HCT116 (cell line): ENCODE results near the gene BCL11A. TPM values are rescaled to one million over a fixed set of nuclear protein-coding genes. Genes with fewer than 3 reads are reported as not detected.

Experiments
- ATAC-seq: fragments of 200-7000 bp; cut with Tn5 transposase; 2 replicates; pipeline ENCODE4 v1.9.1; 2020; ENCODE audit warnings: mild to moderate bottlenecking, moderate library complexity
- BruUV-seq: library from RNA; stranded (reverse); fragments of 400-500 nt; replicated peaks from 2 replicates; lab custom pipeline; 2021; lab: Mats Ljungman, UMichigan
- CTCF ChIA-PET: fragments of 300-600 bp; sonication (Branson Sonifier 250); formaldehyde crosslinking; loops from one replicate; lab custom pipeline; 2021; ENCODE audit warnings: antibody characterized with exemption; lab: Charles Lee
- POLR2A ChIA-PET: fragments of 300-600, 350-600 bp; sonication (Branson Sonifier 250); formaldehyde crosslinking; loops from one replicate; lab custom pipeline; 2021; ENCODE audit warnings: antibody characterized with exemption; lab: Charles Lee
- RAD21 ChIA-PET, 2 experiments: fragments of 300-600 bp; sonication (Branson Sonifier 250); formaldehyde crosslinking; loops; one replicate each; lab custom pipeline; 2023; ENCODE audit warnings: low total read pairs in 2 of 2; ENCODE audit not compliant: uncharacterized antibody in 2 of 2, unreplicated experiment in 2 of 2, low non-redundant PET in 1 of 2; lab: Charles Lee
- DNase-seq: peaks from one replicate; pipeline ENCODE4 v3.0.0-alpha.2; 2010; ENCODE audit warnings: low read depth, low spot score
- H2AFZ ChIP-seq: fragments of 200-600 bp; shearing (Covaris generic), sonication (generic); 2 replicates; pipeline ENCODE4 v1.6.1; 2017; ENCODE audit warnings: low read depth, mixed run types, mixed read lengths, antibody characterized with exemption, low read length; ENCODE audit not compliant: poor library complexity, severe bottlenecking
- H3K27ac ChIP-seq: 2 replicates; pipeline ENCODE4 v1.5.1; 2012; ENCODE audit warnings: low read depth, low read length
- H3K27me3 ChIP-seq: fragments of 200-600 bp; sonication (generic); 2 replicates; pipeline ENCODE4 v1.6.1; 2016; ENCODE audit warnings: mixed run types, low read length, mixed read lengths; ENCODE audit not compliant: insufficient read depth
- H3K36me3 ChIP-seq, 2 experiments: fragments of 200-500 bp in 1 of 2; fragments of 200-600 bp in 1 of 2; sonication (Bioruptor generic) in 1 of 2; sonication (generic) in 1 of 2; 2 replicates each; pipeline versions ENCODE4 v1.5.1 to v1.6.1; 2014 to 2016; ENCODE audit warnings: low read length in 2 of 2, inconsistent platforms in 1 of 2, mixed read lengths in 1 of 2, mixed run types in 1 of 2; ENCODE audit not compliant: insufficient read depth in 2 of 2, control insufficient read depth in 1 of 2
- H3K4me1 ChIP-seq, 2 experiments: fragments of 200-600 bp in 1 of 2; sonication (generic) in 1 of 2; 2 replicates each; pipeline versions ENCODE4 v1.5.1 to v1.6.1; 2012 to 2017; ENCODE audit warnings: low read length in 2 of 2, inconsistent platforms in 1 of 2, mild to moderate bottlenecking in 1 of 2, mixed read lengths in 1 of 2, mixed run types in 1 of 2, moderate library complexity in 1 of 2; ENCODE audit not compliant: insufficient read depth in 2 of 2, control insufficient read depth in 1 of 2
- H3K4me2 ChIP-seq: fragments of 200-600 bp; sonication (generic); 2 replicates; pipeline ENCODE4 v1.6.1; 2017; ENCODE audit warnings: mixed run types, low read length, mixed read lengths
- H3K4me3 ChIP-seq, 2 experiments: fragments of 200-600 bp in 1 of 2; sonication (generic) in 1 of 2; replicated peaks in 1 of 2; 2 replicates each; pipeline ENCODE4 v1.5.1; 2011 to 2016; ENCODE audit warnings: low read length in 2 of 2, control low read depth in 1 of 2, low read depth in 1 of 2, mild to moderate bottlenecking in 1 of 2, mixed read lengths in 1 of 2, mixed run types in 1 of 2
- H3K79me2 ChIP-seq: fragments of 200-600 bp; sonication (generic); 2 replicates; pipeline ENCODE4 v1.6.1; 2017; ENCODE audit warnings: mild to moderate bottlenecking, mixed run types, low read length, moderate library complexity, mixed read lengths; ENCODE audit not compliant: insufficient read depth
- H3K9ac ChIP-seq: fragments of 200-600 bp; sonication (generic); 2 replicates; pipeline ENCODE4 v1.6.1; 2016; ENCODE audit warnings: low read length, mixed read lengths
- H3K9me2 ChIP-seq: fragments of 200-600 bp; sonication (generic), shearing (Covaris generic); 2 replicates; pipeline ENCODE4 v1.6.1; 2017; ENCODE audit warnings: mixed run types, mild to moderate bottlenecking, moderate library complexity; ENCODE audit not compliant: insufficient read depth
- H3K9me3 ChIP-seq, 2 experiments: fragments of 200-500 bp in 1 of 2; fragments of 200-600 bp in 1 of 2; sonication (Bioruptor generic) in 1 of 2; sonication (generic) in 1 of 2; 2 replicates each; pipeline ENCODE4 v1.6.1; 2014 to 2017; ENCODE audit warnings: low read length in 2 of 2, mixed read lengths in 2 of 2, inconsistent platforms in 1 of 2, low read depth in 1 of 2, mild to moderate bottlenecking in 1 of 2, mixed run types in 1 of 2, moderate library complexity in 1 of 2; ENCODE audit not compliant: control insufficient read depth in 1 of 2, insufficient read depth in 1 of 2
- H4K20me1 ChIP-seq: fragments of 200-600 bp; sonication (generic), shearing (Covaris generic); 2 replicates; pipeline ENCODE4 v1.6.1; 2017; ENCODE audit warnings: mixed run types, mild to moderate bottlenecking, moderate library complexity; ENCODE audit not compliant: insufficient read depth
- ATF3 ChIP-seq: IDR thresholded peaks from 2 replicates; pipeline ENCODE4 v1.6.1; 2012
- CTCF ChIP-seq, 3 experiments: fragments of 200-600 bp in 1 of 3; sonication (generic) in 1 of 3; IDR thresholded peaks in 2 of 3; conservative IDR thresholded peaks in 1 of 3; 2 replicates each; pipeline ENCODE4 v1.5.1; 2012 to 2017; ENCODE audit warnings: low read depth in 2 of 3, low read length in 2 of 3, antibody characterized with exemption in 1 of 3, borderline replicate concordance in 1 of 3, control low read depth in 1 of 3, mild to moderate bottlenecking in 1 of 3, mixed read lengths in 1 of 3, mixed run types in 1 of 3, moderate library complexity in 1 of 3; ENCODE audit not compliant: insufficient read depth in 1 of 3
- EGR1 ChIP-seq: IDR thresholded peaks from 2 replicates; pipeline ENCODE4 v1.6.1; 2012; ENCODE audit warnings: low read depth
- ELF1 ChIP-seq: IDR thresholded peaks from 2 replicates; pipeline ENCODE4 v1.6.1; 2012; ENCODE audit warnings: low read depth, borderline replicate concordance
- EZH2 ChIP-seq: fragments of 200-600 bp; sonication (generic); IDR thresholded peaks from 2 replicates; pipeline ENCODE4 v1.6.1; 2017; ENCODE audit warnings: antibody characterized with exemption, mixed run types
- JUND ChIP-seq: IDR thresholded peaks from 2 replicates; pipeline ENCODE4 v1.6.1; 2012
- RAD21 ChIP-seq: IDR thresholded peaks from 2 replicates; pipeline ENCODE4 v1.6.1; 2012; ENCODE audit warnings: low read depth, mild to moderate bottlenecking
- REST ChIP-seq: IDR thresholded peaks from 2 replicates; pipeline ENCODE4 v1.6.1; 2012; ENCODE audit warnings: low read depth
- SIN3A ChIP-seq: IDR thresholded peaks from 2 replicates; pipeline ENCODE4 v1.6.1; 2012; ENCODE audit warnings: low read depth
- ZBTB33 ChIP-seq: IDR thresholded peaks from 2 replicates; pipeline ENCODE4 v1.6.1; 2011; ENCODE audit warnings: mild to moderate bottlenecking, low read length, moderate library complexity; ENCODE audit not compliant: insufficient replicate concordance; ENCODE audit errors: extremely low read depth
- ZNF274 ChIP-seq: fragments of 200-500 bp; sonication (Bioruptor generic); IDR thresholded peaks from 2 replicates; pipeline ENCODE4 v1.6.1; 2014; ENCODE audit warnings: mild to moderate bottlenecking, low read depth, low read length, inconsistent platforms
- intact Hi-C: fragments of 100-400 bp; cut with micrococcal nuclease; formaldehyde crosslinking; loops from 2 replicates; pipeline ENCODE4 v1.10.0; 2022
- total RNA-seq: library from RNA; stranded (reverse); gene quantifications from one replicate; pipeline ENCODE4 v1.2.1, GENCODE V29; 2021; ENCODE audit not compliant: unreplicated experiment

The BCL11A gene
- total RNA-seq, 1 experiment from 2014 or later, result 0.71 TPM

- Histone ChIP-seq H3K9me2 (no peaks in the 10 kb centered on the region), H3K79me2 (no peaks in the 10 kb centered on the region), H3K9ac (no peak overlapping the region), H3K4me2 (no peak overlapping the region), H3K4me1 (no peaks in the 10 kb centered on the region), H3K27ac (no peak overlapping the region), H3K36me3 (no peaks in the 10 kb centered on the region), H3K27me3 (peaks cover 32% of the 10 kb centered on the region), H3K9me3 (no peaks in the 10 kb centered on the region), H4K20me1 (no peaks in the 10 kb centered on the region)
- ATAC-seq (no peak), DNase-seq (no peak)
- ChIA-PET POLR2A (no interaction called here), CTCF (no interaction called here)
- BruUV-seq, result no TSS peak
- intact Hi-C loops, result no loop called here
- TF ChIP-seq REST, result no peak
- no peak for TF ChIP-seq EZH2
- TF ChIP-seq SIN3A, result no peak
- no peak for TF ChIP-seq ZNF274
- TF ChIP-seq, all 23 proteins: peak for 0
- RAD21 ChIA-PET, result no interaction called here
- Histone ChIP-seq H3K4me3 (no peak overlapping the region), H2AFZ (no peak overlapping the region)
Measured at GRCh38 chr2:60478660-60479059, 74.8 kb downstream of the BCL11A start.

GRCh38 chr2:60476206-60476954 lies 77.1 kb downstream of the BCL11A start:
- H3K9ac ChIP-seq, result no peak overlapping the region
- no peaks in the 10 kb centered on the region for H3K9me2 ChIP-seq
- CTCF ChIA-PET, result interaction anchor here (0.7 kb wide), 1 partner anchor 85 kb away, joined by 3 read pairs; no protein-coding TSS in a partner anchor
- RAD21 ChIA-PET, result no interaction called here
- no peaks in the 10 kb centered on the region for H3K79me2 ChIP-seq
- intact Hi-C loops, result no loop called here
- no peak overlapping the region for H3K4me2 ChIP-seq
- H4K20me1 ChIP-seq, result no peaks in the 10 kb centered on the region
- no peak overlapping the region for H2AFZ ChIP-seq
- ATAC-seq (no peak), DNase-seq (no peak)
- BruUV-seq, result no TSS peak
- no peaks in the 10 kb centered on the region for H3K36me3 ChIP-seq
- POLR2A ChIA-PET, result no interaction called here
- H3K9me3 ChIP-seq, result no peaks in the 10 kb centered on the region
- 0 out of 2 replicates have a peak, but pooled peaks cover 10% of the 10 kb centered on the region for H3K27me3 ChIP-seq
- H3K4me1 ChIP-seq, result no peaks in the 10 kb centered on the region
- H3K4me3 ChIP-seq, result no peak overlapping the region
- H3K27ac ChIP-seq, result no peak overlapping the region
- TF ChIP-seq ELF1 (no peak), CTCF (IDR thresholded peaks at IDR 0.05 in 2 of 3, conservative IDR thresholded peaks at IDR 0.05 in 1 of 3; ENCODE audit: borderline replicate concordance in 1 of 3, insufficient read depth in 1 of 3, low read depth in 2 of 3, low read length in 2 of 3) (no peak), EGR1 (no peak), JUND (no peak), ATF3 (no peak), ZBTB33 (no peak), RAD21 (no peak)
